ENCODE results near the gene GOLGA7B. TPM values are rescaled to one million over a fixed set of nuclear protein-coding genes. Genes with fewer than 3 reads are reported as not detected.

The GOLGA7B gene
- total RNA-seq, 4 donors from 2014 or later = 0.19 to 1.6 (median 0.57) TPM

GRCh38 chr10:97821308-97822038 is 28.2 kb upstream of the GOLGA7B start:
- TF ChIP-seq CTCF (IDR thresholded peaks at IDR 0.05) = no peak
- no peak for DNase-seq (ENCODE audit: low spot score)
- ATAC-seq (ENCODE audit: low FRiP score) = no peak

DNA sequence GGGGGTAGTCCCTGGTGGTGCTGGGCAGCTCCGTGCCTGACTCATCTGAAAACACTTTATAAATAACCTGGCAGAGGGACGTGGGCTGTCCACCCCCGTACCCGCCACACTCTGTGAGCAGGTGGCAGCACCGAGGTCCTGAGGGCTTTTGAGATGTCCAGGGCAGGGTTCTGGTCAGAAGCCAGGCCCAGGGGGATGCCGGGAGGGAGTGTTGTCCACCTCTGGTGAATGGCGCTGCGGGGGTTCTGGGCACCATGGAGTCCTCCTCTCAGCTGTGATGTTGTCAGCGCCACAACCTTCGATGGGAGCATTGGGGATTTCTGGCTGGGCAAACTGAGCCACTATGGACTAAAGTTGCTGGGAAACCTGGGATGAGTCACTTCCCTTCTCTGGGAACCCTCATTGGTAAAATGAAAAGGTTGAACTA is 27.4 kb upstream of the GOLGA7B start:
- ATAC-seq (ENCODE audit: low FRiP score) (peak; percentile 42), DNase-seq (ENCODE audit: low spot score) (no peak)
- TF ChIP-seq CTCF (IDR thresholded peaks at IDR 0.05) = no peak

- no peak for TF ChIP-seq CTCF (IDR thresholded peaks at IDR 0.05)
These were observed 25.9 kb upstream of the GOLGA7B start for GRCh38 chr10:97823734-97824133.

DNA sequence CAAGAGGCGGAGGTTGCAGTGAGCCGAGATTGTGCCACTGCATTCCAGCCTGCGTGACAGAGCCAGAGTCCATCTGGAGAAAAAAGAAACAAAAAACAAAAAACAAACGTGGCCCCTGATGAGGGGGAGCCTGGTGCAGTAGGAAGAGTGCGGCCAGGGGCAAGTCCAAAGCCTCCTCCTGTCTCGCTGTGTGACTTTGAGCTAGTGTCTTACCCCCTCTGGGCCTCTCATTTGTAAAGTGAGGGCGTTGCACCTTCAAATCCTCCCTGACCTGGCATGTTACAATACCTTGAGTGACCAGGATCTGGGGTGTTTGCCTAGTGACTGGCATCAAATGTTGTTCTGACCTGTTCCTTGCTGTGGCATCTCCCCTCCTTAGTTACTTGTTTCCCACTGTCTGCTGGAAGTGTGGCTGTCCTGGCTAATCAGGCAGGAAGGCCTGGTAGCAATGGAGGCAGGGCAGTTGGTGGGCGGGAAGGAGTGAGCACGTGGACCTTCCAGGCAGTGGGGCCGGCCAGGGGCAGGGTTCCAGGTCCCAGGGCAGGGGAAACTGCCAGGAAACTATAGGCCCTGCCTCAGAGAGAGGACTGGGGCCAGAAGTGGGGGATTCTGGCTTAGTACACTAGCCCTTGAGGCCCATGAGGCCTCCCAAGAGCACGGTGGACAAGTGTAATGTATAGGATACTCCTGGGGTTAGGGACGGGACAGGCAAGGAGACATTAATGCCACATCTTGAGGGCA is 24.5 kb upstream of the GOLGA7B start:
- DNase-seq (ENCODE audit: low spot score) (no peak), ATAC-seq (ENCODE audit: low FRiP score) (no peak)
- no peak for TF ChIP-seq CTCF (IDR thresholded peaks at IDR 0.05)

More at GRCh38 chr10:97823734-97824133, 25.9 kb upstream of the GOLGA7B start:
- DNase-seq (ENCODE audit: low spot score) (no peak), ATAC-seq (ENCODE audit: low FRiP score) (no peak)

DNA sequence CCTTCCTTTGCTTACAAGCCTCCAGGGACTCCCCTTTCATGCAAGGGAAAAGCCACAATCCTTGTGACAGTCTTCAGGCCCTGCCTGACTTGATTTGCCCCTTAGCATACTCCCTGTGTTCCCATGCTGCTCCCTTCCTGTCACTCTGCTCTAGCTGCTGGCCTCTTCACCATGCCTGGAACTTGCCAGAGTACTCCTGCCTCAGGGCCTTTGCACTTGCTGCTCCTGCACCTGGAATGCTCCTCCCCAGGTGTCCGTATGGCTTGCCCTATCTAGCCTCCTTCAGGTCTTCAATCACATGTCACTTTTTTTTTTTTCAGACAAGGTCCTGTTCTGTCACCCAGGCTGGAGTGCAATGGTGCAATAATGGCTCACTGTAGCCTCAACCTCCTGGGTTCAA is 22.8 kb upstream of the GOLGA7B start:
- no peak for ATAC-seq (ENCODE audit: low FRiP score)
- no peak for DNase-seq (ENCODE audit: low spot score)
- no peak for TF ChIP-seq CTCF (IDR thresholded peaks at IDR 0.05)

GRCh38 chr10:97827702-97828291 is 21.8 kb upstream of the GOLGA7B start:
- DNase-seq (ENCODE audit: low spot score) = no peak
- TF ChIP-seq CTCF (IDR thresholded peaks at IDR 0.05) = no peak
- ATAC-seq (ENCODE audit: low FRiP score) = no peak

All from omental fat pad (tissue), 4 donors.